ENCODE results near the gene CARD14. TPM values are rescaled to one million over a fixed set of nuclear protein-coding genes. Genes with fewer than 3 reads are reported as not detected.

CARD14 gene
- total RNA-seq, 1 donor from 2014 or later = 0.30 TPM

DNA sequence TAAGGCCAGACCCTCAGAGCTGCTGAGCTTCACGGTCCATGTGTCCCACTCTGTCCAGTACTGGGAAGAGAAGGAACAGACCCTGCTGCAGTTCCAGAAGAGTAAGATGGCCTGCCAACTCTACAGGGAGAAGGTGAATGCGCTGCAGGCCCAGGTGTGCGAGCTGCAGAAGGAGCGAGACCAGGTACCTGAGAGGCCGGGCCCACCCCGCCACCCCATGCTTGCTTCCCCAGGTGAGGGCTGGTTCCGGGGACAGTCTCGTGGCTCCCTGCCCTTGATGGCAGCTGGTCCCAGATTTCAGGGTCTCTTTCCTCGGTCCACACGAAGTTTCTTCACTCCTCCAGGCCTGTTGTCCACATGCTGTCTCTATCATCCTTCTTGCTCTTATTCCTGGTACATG lies 20.9 kb downstream of the CARD14 start:
- peaks cover 2% of the 10 kb centered on the region for H3K27me3 Mint-ChIP-seq (ENCODE audit: low read depth)
- TF ChIP-seq, protein P1, sequence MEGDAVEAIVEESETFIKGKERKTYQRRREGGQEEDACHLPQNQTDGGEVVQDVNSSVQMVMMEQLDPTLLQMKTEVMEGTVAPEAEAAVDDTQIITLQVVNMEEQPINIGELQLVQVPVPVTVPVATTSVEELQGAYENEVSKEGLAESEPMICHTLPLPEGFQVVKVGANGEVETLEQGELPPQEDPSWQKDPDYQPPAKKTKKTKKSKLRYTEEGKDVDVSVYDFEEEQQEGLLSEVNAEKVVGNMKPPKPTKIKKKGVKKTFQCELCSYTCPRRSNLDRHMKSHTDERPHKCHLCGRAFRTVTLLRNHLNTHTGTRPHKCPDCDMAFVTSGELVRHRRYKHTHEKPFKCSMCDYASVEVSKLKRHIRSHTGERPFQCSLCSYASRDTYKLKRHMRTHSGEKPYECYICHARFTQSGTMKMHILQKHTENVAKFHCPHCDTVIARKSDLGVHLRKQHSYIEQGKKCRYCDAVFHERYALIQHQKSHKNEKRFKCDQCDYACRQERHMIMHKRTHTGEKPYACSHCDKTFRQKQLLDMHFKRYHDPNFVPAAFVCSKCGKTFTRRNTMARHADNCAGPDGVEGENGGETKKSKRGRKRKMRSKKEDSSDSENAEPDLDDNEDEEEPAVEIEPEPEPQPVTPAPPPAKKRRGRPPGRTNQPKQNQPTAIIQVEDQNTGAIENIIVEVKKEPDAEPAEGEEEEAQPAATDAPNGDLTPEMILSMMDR (IDR thresholded peaks at IDR 0.05) = no peak
- H3K4me3 Mint-ChIP-seq (ENCODE audit: unreplicated experiment) = no peak overlapping the region
- peaks cover 18% of the 10 kb centered on the region for H3K4me1 Mint-ChIP-seq (ENCODE audit: low read depth)
- no peak overlapping the region for H3K27ac Mint-ChIP-seq (ENCODE audit: unreplicated experiment)
- no peak for DNase-seq (ENCODE audit: low spot score)
- H3K9me3 Mint-ChIP-seq (ENCODE audit: low read depth) = no peaks in the 10 kb centered on the region
- H3K36me3 Mint-ChIP-seq (ENCODE audit: low read depth) = no peaks in the 10 kb centered on the region

DNA sequence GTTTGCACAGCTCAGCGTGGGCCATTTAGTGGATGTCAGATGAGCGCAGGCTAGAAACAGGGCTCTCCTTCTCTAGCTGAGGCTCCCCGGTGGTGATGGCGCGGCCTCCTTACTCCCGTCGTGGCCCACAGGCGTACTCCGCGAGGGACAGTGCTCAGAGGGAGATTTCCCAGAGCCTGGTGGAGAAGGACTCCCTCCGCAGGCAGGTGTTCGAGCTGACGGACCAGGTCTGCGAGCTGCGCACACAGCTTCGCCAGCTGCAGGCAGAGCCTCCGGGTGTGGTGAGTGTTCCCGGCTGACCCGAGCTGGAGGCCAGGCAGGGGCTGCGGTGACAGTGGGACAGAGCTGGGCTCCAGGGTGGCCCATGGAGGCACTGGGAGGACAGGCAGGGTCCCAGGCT lies 21.4 kb downstream of the CARD14 start:
- no peak for DNase-seq (ENCODE audit: low spot score)
- Mint-ChIP-seq H3K27ac (ENCODE audit: unreplicated experiment) (no peak overlapping the region), H3K9me3 (ENCODE audit: low read depth) (no peaks in the 10 kb centered on the region), H3K27me3 (ENCODE audit: low read depth) (peaks cover 2% of the 10 kb centered on the region), H3K36me3 (ENCODE audit: low read depth) (no peaks in the 10 kb centered on the region), H3K4me1 (ENCODE audit: low read depth) (peaks cover 18% of the 10 kb centered on the region), H3K4me3 (ENCODE audit: unreplicated experiment) (no peak overlapping the region)
- TF ChIP-seq, protein P1 (IDR thresholded peaks at IDR 0.05) = no peak

DNA sequence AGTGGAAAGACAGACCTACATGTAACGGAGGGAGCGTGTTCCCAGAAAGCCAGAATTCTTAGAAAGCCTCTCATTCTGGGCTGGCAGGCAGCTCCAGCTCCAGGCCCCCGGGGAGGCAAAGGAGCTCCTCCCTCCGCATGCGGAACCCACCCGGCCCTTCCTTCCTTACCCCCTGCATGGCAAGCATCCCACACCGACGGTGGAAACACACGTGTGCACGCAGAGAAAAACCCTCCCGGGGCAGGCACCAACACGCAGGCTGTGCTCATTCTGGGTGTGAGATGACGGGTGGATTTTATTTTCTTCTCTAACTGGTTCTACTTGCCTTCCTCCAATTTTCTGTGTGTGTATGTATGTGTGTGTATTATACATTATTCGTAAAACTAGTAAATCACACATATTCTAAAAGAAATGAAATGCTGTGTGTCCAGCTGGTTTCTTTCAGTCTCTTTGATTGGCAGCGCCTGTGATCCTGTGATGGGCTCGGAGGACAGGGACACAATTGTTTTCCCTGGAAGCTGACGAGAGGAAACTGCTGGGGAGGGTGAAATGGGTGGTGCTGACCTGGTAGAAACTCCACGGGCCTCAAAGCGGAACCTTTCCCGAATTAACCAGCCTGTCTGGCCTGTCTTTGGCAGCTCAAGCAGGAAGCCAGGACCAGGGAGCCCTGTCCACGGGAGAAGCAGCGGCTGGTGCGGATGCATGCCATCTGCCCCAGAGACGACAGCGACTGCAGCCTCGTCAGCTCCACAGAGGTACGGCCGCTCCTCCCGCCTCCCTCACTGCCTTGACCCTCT lies 22.2 kb downstream of the CARD14 start:
- Mint-ChIP-seq H3K4me3 (ENCODE audit: unreplicated experiment) (peak overlapping the region; percentile 23), H3K27me3 (ENCODE audit: low read depth) (peaks cover 2% of the 10 kb centered on the region), H3K36me3 (ENCODE audit: low read depth) (no peaks in the 10 kb centered on the region), H3K9me3 (ENCODE audit: low read depth) (no peaks in the 10 kb centered on the region), H3K4me1 (ENCODE audit: low read depth) (peaks cover 18% of the 10 kb centered on the region), H3K27ac (ENCODE audit: unreplicated experiment) (peak overlapping the region; percentile 11)
- DNase-seq (ENCODE audit: low spot score) = no peak
- TF ChIP-seq, protein P1 (IDR thresholded peaks at IDR 0.05) = no peak

DNA sequence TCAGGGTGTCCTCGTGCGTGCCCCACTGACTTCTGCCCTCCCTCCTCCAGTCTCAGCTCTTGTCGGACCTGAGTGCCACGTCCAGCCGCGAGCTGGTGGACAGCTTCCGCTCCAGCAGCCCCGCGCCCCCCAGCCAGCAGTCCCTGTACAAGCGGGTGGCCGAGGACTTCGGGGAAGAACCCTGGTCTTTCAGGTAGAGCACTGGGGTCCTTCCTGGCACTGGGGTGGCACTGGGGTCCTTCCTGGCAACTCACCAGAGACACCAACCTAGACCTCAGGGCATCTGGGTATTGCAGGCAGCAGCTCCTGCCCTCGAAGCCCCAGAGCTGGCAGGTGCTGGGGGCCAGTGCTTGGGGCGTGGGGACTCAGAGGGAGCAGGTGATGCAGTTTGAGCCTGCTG lies 25.3 kb downstream of the CARD14 start:
- Mint-ChIP-seq H3K4me1 (ENCODE audit: low read depth) (peaks cover 18% of the 10 kb centered on the region), H3K36me3 (ENCODE audit: low read depth) (no peaks in the 10 kb centered on the region), H3K9me3 (ENCODE audit: low read depth) (no peaks in the 10 kb centered on the region), H3K4me3 (ENCODE audit: unreplicated experiment) (no peak overlapping the region), H3K27me3 (ENCODE audit: low read depth) (peaks cover 2% of the 10 kb centered on the region), H3K27ac (ENCODE audit: unreplicated experiment) (no peak overlapping the region)
- DNase-seq (ENCODE audit: low spot score) = no peak
- TF ChIP-seq, protein P1 (IDR thresholded peaks at IDR 0.05) = no peak

DNA sequence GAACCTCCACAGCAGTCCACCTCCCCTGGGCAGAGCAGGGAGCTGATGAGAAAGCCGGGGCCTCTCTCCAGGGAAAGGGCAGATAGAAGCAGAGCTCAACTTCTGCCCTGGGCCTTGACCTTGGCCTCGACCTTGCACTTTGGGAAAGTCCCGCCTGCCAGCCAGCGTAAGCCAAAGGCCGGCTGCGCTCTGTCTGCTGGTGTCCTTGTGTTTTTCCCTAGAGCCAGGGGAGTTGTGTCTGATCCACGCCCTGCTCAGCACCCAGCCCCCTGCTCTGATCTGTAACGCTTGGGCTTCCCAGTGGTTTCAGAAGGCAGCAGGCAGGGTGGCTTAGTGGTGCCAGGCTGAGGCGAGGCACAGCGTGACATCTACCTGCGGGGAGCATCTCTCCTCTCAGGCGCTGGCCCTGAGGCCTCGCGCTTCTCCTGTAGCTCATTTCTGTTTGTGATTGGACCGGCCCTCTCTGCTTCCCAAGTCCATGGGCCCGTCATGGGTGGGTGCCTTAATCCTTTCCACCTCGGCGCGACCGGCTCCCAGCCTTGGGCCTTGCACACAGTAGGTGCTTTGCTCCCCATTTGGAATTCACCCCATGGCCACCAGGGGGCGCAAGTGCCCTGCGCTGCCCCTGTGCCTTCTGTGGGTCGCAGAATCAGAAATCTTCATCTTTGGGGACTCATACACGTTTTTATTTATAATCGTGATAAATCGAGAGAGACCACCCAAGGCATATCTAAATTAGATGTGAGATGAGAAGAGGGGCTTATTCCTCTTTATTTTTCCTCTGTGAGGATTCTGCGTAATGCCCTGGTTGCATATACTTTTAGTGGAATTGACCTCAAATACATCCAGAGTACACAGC lies 26.1 kb downstream of the CARD14 start:
- no peak for DNase-seq (ENCODE audit: low spot score)
- Mint-ChIP-seq H3K9me3 (ENCODE audit: low read depth) (no peaks in the 10 kb centered on the region), H3K4me3 (ENCODE audit: unreplicated experiment) (no peak overlapping the region), H3K36me3 (ENCODE audit: low read depth) (no peaks in the 10 kb centered on the region), H3K27ac (ENCODE audit: unreplicated experiment) (no peak overlapping the region), H3K27me3 (ENCODE audit: low read depth) (peaks cover 2% of the 10 kb centered on the region), H3K4me1 (ENCODE audit: low read depth) (peaks cover 18% of the 10 kb centered on the region)
- TF ChIP-seq, protein P1 (IDR thresholded peaks at IDR 0.05) = peak; percentile 85
